ENCODE data around the gene OMG.
"Not testable (repeated sequence)": the region's sequence is repeated elsewhere in the genome, so short reads cannot be mapped to it uniquely, and the experiment has no call there.

The OMG gene

DNA sequence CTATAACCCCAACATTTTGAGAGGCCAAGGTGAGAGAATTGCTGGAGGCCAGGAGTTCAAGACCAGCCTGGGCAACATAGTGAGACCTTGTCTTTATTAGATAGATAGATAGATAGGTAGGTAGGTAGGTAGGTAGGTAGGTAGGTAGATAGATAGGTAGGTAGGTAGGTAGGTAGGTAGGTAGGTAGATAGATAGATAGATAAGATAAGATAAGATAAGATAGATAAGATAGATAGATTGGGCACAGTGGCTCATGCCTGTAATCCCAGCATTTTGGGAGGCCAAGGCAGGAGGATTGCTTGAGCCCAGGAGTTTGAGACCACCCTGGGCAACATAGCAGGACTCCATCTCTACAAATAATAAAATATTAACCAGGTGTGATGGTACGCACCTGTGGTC, 34.1 kb downstream of the OMG start:
- DNase-seq (ENCODE audit: low read depth in 2 of 2): not testable (repeated sequence)

DNA sequence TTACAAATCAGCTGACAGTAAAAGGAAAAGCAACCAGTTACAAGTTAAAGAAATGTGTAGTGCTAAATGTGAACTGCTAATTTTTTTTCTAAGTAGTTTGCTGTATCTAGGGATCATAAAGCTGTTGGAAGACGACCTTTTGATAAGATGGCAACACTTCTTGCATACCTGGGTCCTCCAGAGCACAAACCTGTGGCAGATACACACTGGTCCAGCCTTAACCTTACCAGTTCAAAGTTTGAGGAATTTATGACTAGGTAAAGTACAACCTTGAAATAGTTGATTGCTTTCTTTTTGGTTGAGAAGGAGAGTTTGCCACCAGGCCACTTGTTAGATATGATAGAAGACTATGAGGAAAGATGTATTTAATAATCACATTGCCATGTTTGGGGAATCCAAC, 35.4 kb downstream of the OMG start:
- no peak for DNase-seq (ENCODE audit: low read depth in 2 of 2)

DNA sequence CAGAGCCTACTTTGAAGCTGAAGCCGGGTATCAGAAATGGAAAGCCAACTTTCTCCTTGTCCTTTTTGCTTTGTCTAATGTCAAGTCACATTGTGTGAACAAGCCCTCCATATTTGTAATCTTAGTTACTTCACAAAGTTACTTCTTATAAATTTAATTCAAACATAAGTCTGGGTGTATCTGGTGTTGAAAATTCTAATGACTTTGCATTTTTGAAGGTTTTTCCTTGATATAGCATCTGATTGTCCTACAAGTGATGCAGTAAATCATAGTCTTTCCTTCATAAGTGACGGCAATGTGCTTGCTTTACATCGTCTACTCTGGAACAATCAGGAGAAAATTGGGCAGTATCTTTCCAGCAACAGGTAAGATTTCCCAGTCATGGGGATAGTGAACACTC, 36.9 kb downstream of the OMG start:
- no peak for DNase-seq (ENCODE audit: low read depth in 2 of 2)

DNA sequence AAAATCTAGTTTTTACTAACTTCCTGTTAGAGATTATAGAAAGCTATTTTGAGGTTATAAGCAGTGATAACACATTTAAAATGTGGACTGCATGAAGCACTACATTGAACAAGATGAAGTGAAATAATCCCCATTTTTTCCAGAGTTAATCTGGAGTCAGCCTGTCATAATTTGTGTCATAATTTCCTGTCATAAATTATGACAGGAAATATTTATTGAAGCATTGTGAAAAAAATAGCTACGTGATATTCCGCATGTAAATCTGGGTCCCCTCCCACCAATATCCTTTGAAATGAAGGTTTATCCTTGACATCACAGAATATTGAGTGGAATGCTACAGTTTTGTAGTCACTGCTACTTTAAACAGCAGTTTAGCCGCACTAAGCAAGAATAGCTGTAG, 40.1 kb downstream of the OMG start:
- no peak for DNase-seq (ENCODE audit: low read depth in 2 of 2)

DNA sequence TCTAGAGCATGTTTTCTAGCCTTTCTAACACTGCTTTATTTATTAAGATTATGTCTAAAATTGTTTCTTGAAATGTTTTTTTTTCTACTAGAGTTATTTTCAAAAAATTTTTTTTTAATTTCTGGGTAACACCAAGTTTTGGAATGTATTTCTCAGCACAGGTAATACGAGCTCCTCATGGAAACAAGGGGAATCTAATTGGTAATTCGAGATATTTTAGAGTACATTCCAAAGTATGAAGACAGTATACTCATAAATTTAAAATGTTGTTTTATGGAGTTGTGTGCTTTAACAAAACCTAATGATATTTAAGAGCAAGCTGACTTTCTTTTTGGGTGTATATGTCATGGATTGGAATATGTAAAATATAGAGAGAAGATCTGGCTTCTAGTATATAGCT, 42.4 kb downstream of the OMG start:
- no peak for DNase-seq (ENCODE audit: low read depth in 2 of 2)

DNA sequence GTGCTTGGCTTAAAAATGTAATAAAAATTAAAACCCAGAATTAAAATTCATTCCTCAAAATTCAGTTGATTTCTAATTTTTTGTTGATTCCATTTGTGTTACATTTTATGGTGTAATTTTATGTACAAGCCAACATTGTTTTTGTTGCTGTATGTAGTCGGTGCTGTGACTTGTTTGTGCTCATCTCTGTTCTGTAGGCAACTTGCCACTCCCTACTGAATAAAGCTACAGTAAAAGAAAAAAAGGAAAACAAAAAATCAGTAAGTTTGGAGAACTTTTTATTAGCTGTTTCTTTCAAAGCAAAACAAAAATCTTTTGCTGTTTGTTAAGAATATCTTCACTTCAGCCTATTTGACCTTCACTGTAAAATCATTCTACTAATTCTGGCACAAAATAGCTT, 44.3 kb downstream of the OMG start:
- DNase-seq (ENCODE audit: low read depth in 2 of 2): no peak

DNA sequence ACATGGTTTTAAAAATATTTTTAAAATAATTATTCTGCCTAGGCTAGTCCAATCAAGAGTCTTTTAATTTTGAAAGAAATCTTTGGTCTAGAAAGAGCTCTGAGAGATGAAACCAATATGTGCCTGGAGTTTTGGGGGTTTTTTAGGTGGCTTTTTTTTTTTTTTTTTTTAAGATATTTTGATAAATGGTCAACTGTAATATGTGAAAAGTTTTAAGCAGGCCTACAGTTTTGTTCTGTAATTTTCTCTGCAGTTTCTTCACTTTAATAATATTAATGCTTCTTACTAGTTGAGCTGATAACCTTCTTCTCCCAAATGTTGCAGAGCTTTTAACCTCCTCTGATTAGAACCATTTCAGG, 45.1 kb downstream of the OMG start:
- DNase-seq (ENCODE audit: low read depth in 2 of 2): no peak

DNA sequence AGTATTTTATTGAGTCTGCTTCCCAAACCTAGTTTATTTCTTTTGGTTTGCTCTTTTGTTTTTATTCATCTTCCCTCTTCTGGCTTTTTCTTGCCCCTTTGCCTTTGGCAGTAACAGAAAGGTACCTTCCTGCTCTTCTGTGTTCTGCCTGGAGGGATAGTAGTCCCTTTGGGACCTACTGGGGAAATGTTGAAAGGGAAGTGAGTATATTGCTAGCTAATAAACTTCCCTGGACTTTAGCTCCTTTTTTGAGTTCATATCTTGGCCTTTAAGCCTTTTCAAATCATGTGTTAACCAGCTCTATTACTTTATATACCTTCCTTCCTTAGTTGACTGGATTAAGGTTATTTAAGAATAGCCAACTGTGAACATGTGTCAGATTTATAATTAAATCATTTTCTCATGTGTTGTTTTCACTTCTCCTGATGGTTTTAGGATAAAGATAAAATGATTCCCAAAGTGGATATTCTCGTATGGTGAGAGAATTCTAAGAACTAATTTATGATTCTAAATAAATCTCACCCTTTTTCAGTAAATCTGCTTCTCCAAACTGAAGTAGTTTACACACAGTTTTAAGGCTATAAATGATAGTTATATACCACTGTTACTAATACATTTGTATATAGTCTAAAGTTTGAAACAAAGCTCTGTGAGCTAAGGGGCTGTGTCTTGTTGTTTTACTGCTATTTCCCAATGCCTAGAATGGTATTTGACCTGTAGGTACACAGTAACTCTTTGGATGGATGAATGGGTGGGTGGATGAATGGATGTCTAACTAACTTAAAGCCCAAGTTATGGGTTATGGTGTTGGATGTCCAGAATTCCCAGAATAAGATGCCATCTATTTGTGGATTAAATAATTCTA, 45.7 kb downstream of the OMG start:
- DNase-seq (ENCODE audit: low read depth in 2 of 2): no peak

DNA sequence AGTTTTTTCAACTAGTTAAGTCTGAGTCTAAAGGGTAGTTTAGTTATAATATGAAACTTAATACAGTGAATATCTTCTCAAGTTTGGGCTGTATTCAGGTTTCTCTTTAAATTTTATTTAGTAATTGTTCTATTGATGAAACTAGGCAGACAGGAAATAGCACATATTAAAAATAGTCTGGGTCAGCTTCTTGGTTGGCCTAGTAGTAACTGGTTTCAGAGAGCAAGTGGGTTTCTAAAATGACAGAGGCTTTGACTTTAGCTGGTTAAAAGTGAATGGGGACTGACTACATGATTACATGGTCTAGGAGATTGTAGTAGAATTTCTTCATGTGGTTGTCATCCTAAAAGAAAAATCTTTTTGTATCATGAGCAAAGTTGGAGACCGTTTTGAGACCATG, 46.8 kb downstream of the OMG start:
- DNase-seq (ENCODE audit: low read depth in 2 of 2): no peak

DNA sequence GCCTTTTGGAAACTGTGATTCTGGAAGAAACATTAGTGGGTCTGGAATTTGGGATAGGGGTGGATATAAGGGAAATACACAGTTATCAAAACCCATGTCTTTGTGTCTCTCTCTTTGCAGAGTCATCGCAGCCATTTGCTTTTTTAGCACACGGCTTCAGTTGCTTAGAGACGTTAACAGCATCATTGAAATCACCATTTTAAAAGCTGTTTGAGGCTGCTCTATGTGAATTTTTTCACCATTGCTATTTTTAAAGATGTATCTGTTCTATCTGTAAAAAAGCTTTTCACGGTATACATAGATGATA, 47.3 kb downstream of the OMG start:
- DNase-seq (ENCODE audit: low read depth in 2 of 2): no peak

DNA sequence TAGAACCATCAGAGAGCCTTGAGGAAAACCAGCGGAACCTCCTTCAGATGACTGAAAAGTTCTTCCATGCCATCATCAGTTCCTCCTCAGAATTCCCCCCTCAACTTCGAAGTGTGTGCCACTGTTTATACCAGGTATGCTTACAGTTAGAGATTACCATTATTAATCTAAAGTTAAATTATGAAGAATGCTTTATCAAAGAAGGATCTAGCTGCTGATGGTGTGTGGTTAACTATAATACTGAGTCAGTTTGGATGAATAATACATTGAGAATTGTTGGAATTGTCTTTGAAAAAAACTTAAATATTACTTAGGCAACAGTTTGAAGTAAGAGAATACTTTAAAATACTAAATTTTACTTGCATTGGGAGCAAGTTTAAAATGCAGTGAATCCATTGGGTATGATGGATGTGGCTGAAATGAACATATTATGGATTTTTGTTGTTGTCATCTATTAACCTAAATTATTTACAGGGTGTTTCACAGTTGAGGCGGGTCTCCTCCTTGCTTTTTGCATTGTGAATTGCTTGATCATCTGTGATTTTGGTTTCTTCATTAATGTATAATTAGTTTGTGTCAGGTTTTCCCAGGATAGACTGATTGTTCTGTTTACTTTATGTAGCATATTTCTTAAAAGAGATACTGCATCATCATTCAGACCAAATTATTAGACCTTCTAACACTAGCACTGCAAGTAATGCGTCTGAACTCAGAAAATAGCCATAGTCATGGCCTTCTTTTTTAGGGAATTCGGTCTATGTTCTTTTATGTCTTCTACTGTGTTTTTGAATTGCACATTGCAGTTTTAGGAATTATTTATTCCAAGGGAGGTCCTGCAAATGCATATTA, 47.8 kb downstream of the OMG start:
- DNase-seq (ENCODE audit: low read depth in 2 of 2): no peak

All from activated CD4-positive, alpha-beta T cell treated with anti-CD3 and anti-CD28 coated beads for 24 hours (primary cell).